Adrenal gland (tissue), 5 donors: ENCODE measurements around the gene DPP7.
"Not testable (repeated sequence)": the region's sequence is repeated elsewhere in the genome, so short reads cannot be mapped to it uniquely, and the experiment has no call there.

Experiments
- POLR2A ChIP-seq, 2 donors: fragments of 450-650 bp; IDR thresholded peaks; one replicate each; pipeline ENCODE4 v1.6.1; 2017; ENCODE audit warnings: antibody characterized with exemption in 2 of 2, mild to moderate bottlenecking in 2 of 2, moderate library complexity in 1 of 2
- TF ChIP-seq, protein P1 (sequence below), 6 experiments: fragments of 450-650 bp in 4 of 6; fragments of 200-600 bp in 2 of 6; sonication (generic) in 1 of 6; IDR thresholded peaks; 1 replicate in 5 of 6; 2 replicates in 1 of 6; pipeline versions ENCODE4 v1.5.1 to v1.8.0; 2016 to 2021; ENCODE audit warnings: antibody characterized with exemption in 6 of 6, mild to moderate bottlenecking in 2 of 6, moderate library complexity in 1 of 6
- donor health status: DM: no; HTN: no; CAD: no.

DNA sequence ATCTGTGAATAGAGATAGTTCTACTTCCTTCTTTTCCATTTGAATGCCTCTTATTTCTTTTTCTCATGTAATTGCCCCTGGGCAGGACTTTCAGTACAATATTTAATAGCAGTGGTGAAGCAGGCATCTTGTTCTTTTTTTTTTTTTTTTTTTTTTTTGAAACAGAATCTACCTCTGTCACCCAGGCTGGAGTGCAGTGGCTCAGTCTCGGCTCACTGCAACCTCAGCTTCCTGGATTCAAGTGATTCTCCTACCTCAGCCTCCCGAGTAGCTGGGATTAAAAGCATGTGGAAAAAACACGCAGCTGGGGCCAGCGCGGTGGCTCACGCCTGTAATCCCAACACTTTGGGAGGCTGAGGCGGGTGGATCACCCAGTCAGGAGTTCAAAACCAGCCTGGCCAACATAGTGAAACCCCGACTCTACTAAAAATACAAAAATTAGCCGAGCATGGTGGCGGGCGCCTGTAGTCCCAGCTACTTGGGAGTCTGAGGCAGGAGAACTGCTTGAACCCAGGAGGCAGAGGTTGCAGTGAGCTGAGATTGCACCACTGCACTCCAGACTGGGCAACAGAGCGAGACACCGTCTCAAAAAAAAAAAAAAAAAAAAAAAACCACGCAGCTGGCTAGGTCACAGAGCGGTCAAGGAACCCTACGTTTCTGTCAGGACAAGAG is 8.4 kb upstream of the DPP7 start:
- TF ChIP-seq, protein P1, sequence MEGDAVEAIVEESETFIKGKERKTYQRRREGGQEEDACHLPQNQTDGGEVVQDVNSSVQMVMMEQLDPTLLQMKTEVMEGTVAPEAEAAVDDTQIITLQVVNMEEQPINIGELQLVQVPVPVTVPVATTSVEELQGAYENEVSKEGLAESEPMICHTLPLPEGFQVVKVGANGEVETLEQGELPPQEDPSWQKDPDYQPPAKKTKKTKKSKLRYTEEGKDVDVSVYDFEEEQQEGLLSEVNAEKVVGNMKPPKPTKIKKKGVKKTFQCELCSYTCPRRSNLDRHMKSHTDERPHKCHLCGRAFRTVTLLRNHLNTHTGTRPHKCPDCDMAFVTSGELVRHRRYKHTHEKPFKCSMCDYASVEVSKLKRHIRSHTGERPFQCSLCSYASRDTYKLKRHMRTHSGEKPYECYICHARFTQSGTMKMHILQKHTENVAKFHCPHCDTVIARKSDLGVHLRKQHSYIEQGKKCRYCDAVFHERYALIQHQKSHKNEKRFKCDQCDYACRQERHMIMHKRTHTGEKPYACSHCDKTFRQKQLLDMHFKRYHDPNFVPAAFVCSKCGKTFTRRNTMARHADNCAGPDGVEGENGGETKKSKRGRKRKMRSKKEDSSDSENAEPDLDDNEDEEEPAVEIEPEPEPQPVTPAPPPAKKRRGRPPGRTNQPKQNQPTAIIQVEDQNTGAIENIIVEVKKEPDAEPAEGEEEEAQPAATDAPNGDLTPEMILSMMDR (IDR thresholded peaks at IDR 0.05) = not testable (repeated sequence)
- TF ChIP-seq POLR2A (IDR thresholded peaks at IDR 0.05) = not testable (repeated sequence)
